Vagina (tissue), 2 donors: ENCODE results near the gene GSTT4.
"Not testable (repeated sequence)": the region's sequence is repeated elsewhere in the genome, so short reads cannot be mapped to it uniquely, and the experiment has no call there.

Source experiments
- CTCF ChIP-seq, 3 experiments: fragments of 450-650 bp in 2 of 3; fragments of 200-600 bp in 1 of 3; sonication (generic) in 1 of 3; IDR thresholded peaks; one replicate each; pipeline ENCODE4 v1.5.1; 2017 to 2019; ENCODE audit warnings: antibody characterized with exemption in 3 of 3, mild to moderate bottlenecking in 2 of 3, moderate library complexity in 2 of 3
- POLR2A ChIP-seq, 2 donors: fragments of 450-650 bp; IDR thresholded peaks; one replicate each; pipeline ENCODE4 v1.6.1; 2017; ENCODE audit warnings: antibody characterized with exemption in 2 of 2, mild to moderate bottlenecking in 2 of 2, moderate library complexity in 2 of 2
- POLR2AphosphoS5 ChIP-seq, 2 donors: sonication (generic); formaldehyde crosslinking; IDR thresholded peaks; one replicate each; pipeline ENCODE4 v1.9.0; 2017; ENCODE audit warnings: antibody characterized with exemption in 2 of 2, mild to moderate bottlenecking in 2 of 2, low read depth in 1 of 2; ENCODE audit not compliant: insufficient read depth in 1 of 2

GRCh38 chr22:23986538-23987178, 18.6 kb downstream of the GSTT4 start:
- TF ChIP-seq CTCF (IDR thresholded peaks at IDR 0.05); POLR2AphosphoS5 (IDR thresholded peaks at IDR 0.05; ENCODE audit: insufficient read depth in 1 of 2, low read depth in 1 of 2); POLR2A (IDR thresholded peaks at IDR 0.05): not testable (repeated sequence)
